ENCODE results near the gene EPS8L2.

Gene EPS8L2

GRCh38 chr11:695538-696248 lies 10.3 kb upstream of the EPS8L2 start, which contains the start of gene TMEM80:
TMEM80 (plus strand) TSS chr11:695816; CDS start chr11:695828, 12 bp downstream.
- H3K9ac ChIP-seq (ENCODE audit: low read length) = peak within 1 kb of the TSS; percentile 97

DNA sequence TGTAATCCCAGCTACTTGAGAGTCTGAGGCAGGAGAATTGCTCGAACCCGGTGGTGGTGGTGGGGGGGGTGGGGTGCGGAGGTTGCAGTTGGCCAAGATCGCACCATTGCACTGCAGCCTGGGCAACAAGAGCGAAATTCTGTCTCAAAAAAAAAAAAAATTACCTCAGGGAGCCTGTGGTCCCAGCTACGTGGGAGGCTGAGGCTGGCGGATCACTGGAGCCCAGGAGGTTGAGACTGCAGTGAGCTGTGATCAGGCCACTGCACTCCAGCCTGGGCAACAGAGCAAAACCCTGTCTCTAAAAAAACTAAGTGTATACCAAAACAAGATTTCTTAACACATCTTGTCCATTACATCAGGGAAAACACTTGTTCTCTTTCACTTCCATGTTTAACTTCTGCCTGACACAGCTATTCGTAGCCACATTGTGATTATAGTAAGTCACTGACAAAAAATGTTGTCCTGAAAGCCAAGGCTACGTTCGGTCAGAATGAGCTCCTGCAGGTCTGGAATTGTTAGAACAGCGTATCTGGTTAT lies 9.0 kb upstream of the EPS8L2 start:
- no peak overlapping the region for H2BK5ac ChIP-seq (ENCODE audit: low read depth, low read length, poor library complexity)
- H4K91ac ChIP-seq (ENCODE audit: low read depth, low read length) = no peak overlapping the region
- no peak overlapping the region for H2AFZ ChIP-seq (ENCODE audit: insufficient read depth, low read length, poor library complexity)
- peaks cover 26% of the 10 kb centered on the region for H3K79me1 ChIP-seq (ENCODE audit: low read length)
- H3K4me3 ChIP-seq (ENCODE audit: low read depth, low read length) = no peak overlapping the region
- H2AK5ac ChIP-seq (ENCODE audit: low read length) = no peak overlapping the region
- H3K18ac ChIP-seq (ENCODE audit: low read length) = no peak overlapping the region
- H3K23ac ChIP-seq (ENCODE audit: low read length) = no peak overlapping the region
- H3K27ac ChIP-seq (ENCODE audit: low read depth, low read length) = no peak overlapping the region
- H3K79me2 ChIP-seq (ENCODE audit: control insufficient read depth, insufficient read depth, low read length, poor library complexity) = peaks cover 22% of the 10 kb centered on the region
- H3K4me1 ChIP-seq (ENCODE audit: control insufficient read depth in 1 of 2, insufficient read depth in 2 of 2, low read length in 2 of 2) = peaks cover 23% of the 10 kb centered on the region in 2 experiments
- H2BK12ac ChIP-seq (ENCODE audit: low read length) = no peak overlapping the region
- no peak overlapping the region for H3K9ac ChIP-seq (ENCODE audit: low read length)
- peaks cover 10 to 17% of the 10 kb centered on the region in 2 experiments for H3K36me3 ChIP-seq (ENCODE audit: control insufficient read depth in 1 of 2, insufficient read depth in 2 of 2, low read length in 2 of 2)
- no peaks in the 10 kb centered on the region for H3K27me3 ChIP-seq (ENCODE audit: insufficient read depth, low read length)
- no peak overlapping the region for H3K4ac ChIP-seq (ENCODE audit: low read depth, low read length)
- no peaks in the 10 kb centered on the region for H3K9me3 ChIP-seq (ENCODE audit: insufficient read depth, low read depth, low read length)
- no peak overlapping the region for H4K8ac ChIP-seq (ENCODE audit: low read depth, low read length)
- no peak overlapping the region for H4K12ac ChIP-seq (ENCODE audit: low read depth, low read length)
- no peak overlapping the region for H3K4me2 ChIP-seq (ENCODE audit: low read length)
- no peak overlapping the region for H3K14ac ChIP-seq (ENCODE audit: low read length)
- DNase-seq = peak; percentile 75 to 91
- no CpG with 5 or more reads among the region's 11 CpGs for WGBS (ENCODE audit: extremely low coverage, insufficient coverage, insufficient read length)
- no peak overlapping the region for H2BK120ac ChIP-seq (ENCODE audit: insufficient read depth, low read length, poor library complexity)

More at GRCh38 chr11:695538-696248, 10.3 kb upstream of the EPS8L2 start, which contains the start of gene TMEM80:
- Histone ChIP-seq H3K27ac (ENCODE audit: low read depth, low read length) (peak within 1 kb of the TSS; percentile 99), H2AK5ac (ENCODE audit: low read length) (peak within 1 kb of the TSS; percentile 99), H4K8ac (ENCODE audit: low read depth, low read length) (peak within 1 kb of the TSS; percentile 100), H2BK12ac (ENCODE audit: low read length) (no peak within 1 kb of the TSS), H4K91ac (ENCODE audit: low read depth, low read length) (peak within 1 kb of the TSS; percentile 99), H3K4me2 (ENCODE audit: low read length) (peak within 1 kb of the TSS; percentile 78), H3K36me3 (ENCODE audit: control insufficient read depth in 1 of 2, insufficient read depth in 2 of 2, low read length in 2 of 2) (peaks cover 6 to 10% of the 10 kb centered on the region in 2 experiments), H2BK5ac (ENCODE audit: low read depth, low read length, poor library complexity) (peak within 1 kb of the TSS; percentile 99), H3K9me3 (ENCODE audit: insufficient read depth, low read depth, low read length) (no peaks in the 10 kb centered on the region), H3K4ac (ENCODE audit: low read depth, low read length) (peak within 1 kb of the TSS; percentile 99), H3K18ac (ENCODE audit: low read length) (peak within 1 kb of the TSS; percentile 98), H3K23ac (ENCODE audit: low read length) (no peak within 1 kb of the TSS), H3K14ac (ENCODE audit: low read length) (peak within 1 kb of the TSS; percentile 99), H3K79me2 (ENCODE audit: control insufficient read depth, insufficient read depth, low read length, poor library complexity) (peaks cover 24% of the 10 kb centered on the region), H3K27me3 (ENCODE audit: insufficient read depth, low read length) (no peaks in the 10 kb centered on the region), H3K4me1 (ENCODE audit: control insufficient read depth in 1 of 2, insufficient read depth in 2 of 2, low read length in 2 of 2) (peaks cover 33 to 34% of the 10 kb centered on the region in 2 experiments), H3K79me1 (ENCODE audit: low read length) (peaks cover 26% of the 10 kb centered on the region), H2AFZ (ENCODE audit: insufficient read depth, low read length, poor library complexity) (peak within 1 kb of the TSS; percentile 94), H3K4me3 (ENCODE audit: low read depth, low read length) (peak within 1 kb of the TSS; percentile 97), H4K12ac (ENCODE audit: low read depth, low read length) (peak within 1 kb of the TSS; percentile 100), H2BK120ac (ENCODE audit: insufficient read depth, low read length, poor library complexity) (peak within 1 kb of the TSS; percentile 99)
- WGBS (ENCODE audit: extremely low coverage, insufficient coverage, insufficient read length) = no CpG with 5 or more reads among the region's 101 CpGs
- DNase-seq = peak; percentile 98 to 100

- no peaks in the 10 kb centered on the region for H3K27me3 ChIP-seq (ENCODE audit: insufficient read depth, low read length)
- H3K4ac ChIP-seq (ENCODE audit: low read depth, low read length) = peak overlapping the region; percentile 20
- no peak overlapping the region for H3K23ac ChIP-seq (ENCODE audit: low read length)
- H2BK5ac ChIP-seq (ENCODE audit: low read depth, low read length, poor library complexity) = no peak overlapping the region
- no peak overlapping the region for H2BK120ac ChIP-seq (ENCODE audit: insufficient read depth, low read length, poor library complexity)
- H2BK12ac ChIP-seq (ENCODE audit: low read length) = no peak overlapping the region
- H4K91ac ChIP-seq (ENCODE audit: low read depth, low read length) = no peak overlapping the region
- no CpG with 5 or more reads among the region's 11 CpGs for WGBS (ENCODE audit: extremely low coverage, insufficient coverage, insufficient read length)
- H4K8ac ChIP-seq (ENCODE audit: low read depth, low read length) = no peak overlapping the region
- H3K79me1 ChIP-seq (ENCODE audit: low read length) = peaks cover 25% of the 10 kb centered on the region
- no peak overlapping the region for H3K27ac ChIP-seq (ENCODE audit: low read depth, low read length)
- no peak overlapping the region for H3K18ac ChIP-seq (ENCODE audit: low read length)
- peaks cover 16 to 24% of the 10 kb centered on the region in 2 experiments for H3K36me3 ChIP-seq (ENCODE audit: control insufficient read depth in 1 of 2, insufficient read depth in 2 of 2, low read length in 2 of 2)
- H3K4me1 ChIP-seq (ENCODE audit: control insufficient read depth in 1 of 2, insufficient read depth in 2 of 2, low read length in 2 of 2) = peaks cover 20 to 21% of the 10 kb centered on the region in 2 experiments
- no peak overlapping the region for H2AFZ ChIP-seq (ENCODE audit: insufficient read depth, low read length, poor library complexity)
- peak in 1 of 2 donors; percentile 47 for DNase-seq
- H3K14ac ChIP-seq (ENCODE audit: low read length) = no peak overlapping the region
- no peak overlapping the region for H2AK5ac ChIP-seq (ENCODE audit: low read length)
- H3K4me3 ChIP-seq (ENCODE audit: low read depth, low read length) = no peak overlapping the region
- H3K79me2 ChIP-seq (ENCODE audit: control insufficient read depth, insufficient read depth, low read length, poor library complexity) = peaks cover 19% of the 10 kb centered on the region
- H3K4me2 ChIP-seq (ENCODE audit: low read length) = no peak overlapping the region
- no peak overlapping the region for H4K12ac ChIP-seq (ENCODE audit: low read depth, low read length)
- H3K9ac ChIP-seq (ENCODE audit: low read length) = no peak overlapping the region
- no peaks in the 10 kb centered on the region for H3K9me3 ChIP-seq (ENCODE audit: insufficient read depth, low read depth, low read length)
Measured at GRCh38 chr11:697811-698311, 8.2 kb upstream of the EPS8L2 start.

GRCh38 chr11:698493-699115 lies 7.4 kb upstream of the EPS8L2 start:
- no peak overlapping the region for H3K9ac ChIP-seq (ENCODE audit: low read length)
- H4K12ac ChIP-seq (ENCODE audit: low read depth, low read length) = no peak overlapping the region
- no peak overlapping the region for H3K18ac ChIP-seq (ENCODE audit: low read length)
- no peak overlapping the region for H3K14ac ChIP-seq (ENCODE audit: low read length)
- peaks cover 16% of the 10 kb centered on the region for H3K79me2 ChIP-seq (ENCODE audit: control insufficient read depth, insufficient read depth, low read length, poor library complexity)
- H3K27me3 ChIP-seq (ENCODE audit: insufficient read depth, low read length) = no peaks in the 10 kb centered on the region
- H3K4me3 ChIP-seq (ENCODE audit: low read depth, low read length) = no peak overlapping the region
- no peak overlapping the region for H2BK120ac ChIP-seq (ENCODE audit: insufficient read depth, low read length, poor library complexity)
- H3K9me3 ChIP-seq (ENCODE audit: insufficient read depth, low read depth, low read length) = no peaks in the 10 kb centered on the region
- H3K4me1 ChIP-seq (ENCODE audit: control insufficient read depth in 1 of 2, insufficient read depth in 2 of 2, low read length in 2 of 2) = peaks cover 15 to 17% of the 10 kb centered on the region in 2 experiments
- H3K4me2 ChIP-seq (ENCODE audit: low read length) = no peak overlapping the region
- H2BK12ac ChIP-seq (ENCODE audit: low read length) = no peak overlapping the region
- no CpG with 5 or more reads among the region's 17 CpGs for WGBS (ENCODE audit: extremely low coverage, insufficient coverage, insufficient read length)
- H3K4ac ChIP-seq (ENCODE audit: low read depth, low read length) = peak overlapping the region; percentile 15
- H4K91ac ChIP-seq (ENCODE audit: low read depth, low read length) = no peak overlapping the region
- H3K36me3 ChIP-seq (ENCODE audit: control insufficient read depth in 1 of 2, insufficient read depth in 2 of 2, low read length in 2 of 2) = peaks cover 22 to 28% of the 10 kb centered on the region in 2 experiments
- H3K23ac ChIP-seq (ENCODE audit: low read length) = no peak overlapping the region
- peaks cover 23% of the 10 kb centered on the region for H3K79me1 ChIP-seq (ENCODE audit: low read length)
- H4K8ac ChIP-seq (ENCODE audit: low read depth, low read length) = no peak overlapping the region
- no peak overlapping the region for H2AFZ ChIP-seq (ENCODE audit: insufficient read depth, low read length, poor library complexity)
- no peak for DNase-seq
- no peak overlapping the region for H3K27ac ChIP-seq (ENCODE audit: low read depth, low read length)
- H2AK5ac ChIP-seq (ENCODE audit: low read length) = no peak overlapping the region
- H2BK5ac ChIP-seq (ENCODE audit: low read depth, low read length, poor library complexity) = no peak overlapping the region
